Measurements from ENCODE around the gene PPP1R1C.

The PPP1R1C gene

GRCh38 chr2:181972431-181973170, 13.1 kb upstream of the PPP1R1C start:
- no peak for DNase-seq

- DNase-seq: no peak
These were observed 12.4 kb upstream of the PPP1R1C start for GRCh38 chr2:181973171-181973783.

GRCh38 chr2:181977661-181978350, 7.8 kb upstream of the PPP1R1C start:
- DNase-seq: no peak

- DNase-seq: no peak
These were observed 7.1 kb upstream of the PPP1R1C start for GRCh38 chr2:181978351-181979150.

GRCh38 chr2:181984060-181984459, 1.6 kb upstream of the PPP1R1C start:
- DNase-seq: no peak

- DNase-seq: no peak
These were observed 630 bp upstream of the PPP1R1C start for GRCh38 chr2:181984814-181985631.

- peak; percentile 1 for DNase-seq
These were observed 2.7 kb downstream of the PPP1R1C start for GRCh38 chr2:181988154-181988924.

- DNase-seq: no peak
These were observed 3.4 kb downstream of the PPP1R1C start for GRCh38 chr2:181989099-181989498.

GRCh38 chr2:181991171-181991885, 5.7 kb downstream of the PPP1R1C start:
- DNase-seq: no peak

- DNase-seq: no peak
These were observed 7.1 kb downstream of the PPP1R1C start for GRCh38 chr2:181992776-181993175.

- no peak for DNase-seq
These were observed 9.6 kb downstream of the PPP1R1C start for GRCh38 chr2:181995289-181995688.

GRCh38 chr2:181998041-181998835, 12.6 kb downstream of the PPP1R1C start:
- peak; percentile 76 for DNase-seq

- no peak for DNase-seq
These were observed 13.4 kb downstream of the PPP1R1C start for GRCh38 chr2:181998891-181999654.

- DNase-seq: no peak
These were observed 14.3 kb downstream of the PPP1R1C start for GRCh38 chr2:181999911-182000310.

GRCh38 chr2:182004945-182005520, 19.4 kb downstream of the PPP1R1C start:
- DNase-seq: no peak

- DNase-seq: no peak
These were observed 21.1 kb downstream of the PPP1R1C start for GRCh38 chr2:182006595-182007341.

- DNase-seq: no peak
These were observed 28.6 kb downstream of the PPP1R1C start for GRCh38 chr2:182014284-182014683.

Data from NCI-H1105 (cell line).